HG02610 (cell line): ENCODE measurements around the gene MB21D2.

Source experiments
- ATAC-seq: cut with Tn5 transposase; IDR thresholded peaks from one replicate; pipeline ENCODE4 v1.9.1; 2021; ENCODE audit warnings: mild to moderate bottlenecking, moderate library complexity; ENCODE audit not compliant: unreplicated experiment

MB21D2 gene

GRCh38 chr3:192835818-192836815 lies 81.5 kb downstream of the MB21D2 start:
- ATAC-seq, result no peak

- no peak for ATAC-seq
These were observed 83.2 kb downstream of the MB21D2 start for GRCh38 chr3:192834428-192834827.

GRCh38 chr3:192833177-192833890 lies 84.3 kb downstream of the MB21D2 start:
- no peak for ATAC-seq

DNA sequence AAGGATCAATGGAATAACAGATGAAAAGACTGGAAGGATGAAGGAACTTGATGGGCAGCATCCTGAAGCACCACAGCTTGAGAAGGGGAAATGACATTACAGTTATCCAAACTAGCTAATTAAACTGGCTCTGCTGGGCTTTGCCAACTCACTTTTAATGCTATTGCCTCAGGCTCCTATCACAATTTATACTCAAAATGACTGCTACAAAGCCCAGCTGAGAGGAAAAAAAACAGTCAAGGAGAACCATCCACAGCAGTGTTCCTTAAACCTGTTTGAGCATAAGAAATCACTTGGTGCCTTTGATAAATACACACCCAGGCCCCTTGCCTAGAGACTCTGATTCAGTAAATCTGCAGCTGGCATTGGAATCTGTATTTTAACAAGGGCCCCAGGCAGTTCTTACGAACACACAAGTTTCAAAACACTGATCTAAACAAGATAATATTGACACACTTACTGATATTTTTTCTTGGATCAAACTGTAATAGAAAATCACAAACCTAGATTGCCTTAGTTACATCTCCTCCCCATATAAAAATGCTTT lies 85.8 kb downstream of the MB21D2 start:
- ATAC-seq, result no peak

- ATAC-seq, result peak; percentile 70
These were observed 86.5 kb downstream of the MB21D2 start for GRCh38 chr3:192831111-192831644.

- ATAC-seq, result peak; percentile 48
These were observed 87.2 kb downstream of the MB21D2 start for GRCh38 chr3:192830291-192831110.

- no peak for ATAC-seq
These were observed 89.6 kb downstream of the MB21D2 start for GRCh38 chr3:192827863-192828594.

GRCh38 chr3:192827208-192827607 lies 90.4 kb downstream of the MB21D2 start:
- no peak for ATAC-seq

GRCh38 chr3:192826214-192827006 lies 91.2 kb downstream of the MB21D2 start:
- no peak for ATAC-seq

DNA sequence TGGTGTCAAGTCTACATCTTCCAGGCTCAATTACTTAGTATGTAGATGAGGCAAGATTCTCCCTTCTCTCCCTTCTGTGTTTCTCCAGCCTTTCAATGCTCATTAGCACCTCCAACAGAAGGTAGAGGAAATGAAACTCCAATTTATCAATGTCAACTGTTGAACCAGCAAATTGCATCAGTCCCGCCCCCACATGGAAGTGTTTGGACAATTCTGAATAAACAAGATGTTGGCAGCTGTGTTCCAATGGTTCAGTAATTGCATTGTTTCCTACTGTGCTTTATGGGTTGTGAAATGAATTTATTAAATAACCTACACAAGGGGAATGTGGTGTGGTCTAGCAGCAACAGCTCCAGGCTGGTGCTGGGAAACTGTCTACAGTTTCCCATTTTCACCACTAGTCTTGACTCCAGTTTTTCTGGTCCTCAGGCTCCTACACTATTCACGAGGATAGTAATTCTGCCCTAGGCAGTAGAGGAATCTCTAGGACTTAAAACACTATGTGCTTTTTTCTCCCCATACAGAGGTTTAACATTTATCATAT lies 91.9 kb downstream of the MB21D2 start:
- ATAC-seq, result no peak

DNA sequence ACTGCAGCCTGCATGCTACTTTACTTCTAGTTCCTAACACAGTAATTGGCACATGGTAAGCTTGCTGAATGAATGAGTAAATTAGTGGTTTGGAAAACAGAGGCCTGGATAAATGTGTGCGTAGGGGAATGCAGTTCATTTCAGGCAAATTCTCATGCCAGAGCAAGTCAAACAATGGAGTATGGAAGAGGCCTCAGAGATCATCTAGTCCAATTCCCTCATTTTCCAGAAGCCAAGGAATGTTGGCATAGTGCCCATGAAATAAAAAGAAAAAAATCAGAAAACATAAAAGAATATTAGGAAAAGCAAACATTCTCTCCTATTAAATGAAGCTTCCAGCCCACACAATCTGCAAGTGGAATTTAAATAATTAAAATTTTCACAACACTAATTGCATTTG lies 92.4 kb downstream of the MB21D2 start:
- no peak for ATAC-seq

DNA sequence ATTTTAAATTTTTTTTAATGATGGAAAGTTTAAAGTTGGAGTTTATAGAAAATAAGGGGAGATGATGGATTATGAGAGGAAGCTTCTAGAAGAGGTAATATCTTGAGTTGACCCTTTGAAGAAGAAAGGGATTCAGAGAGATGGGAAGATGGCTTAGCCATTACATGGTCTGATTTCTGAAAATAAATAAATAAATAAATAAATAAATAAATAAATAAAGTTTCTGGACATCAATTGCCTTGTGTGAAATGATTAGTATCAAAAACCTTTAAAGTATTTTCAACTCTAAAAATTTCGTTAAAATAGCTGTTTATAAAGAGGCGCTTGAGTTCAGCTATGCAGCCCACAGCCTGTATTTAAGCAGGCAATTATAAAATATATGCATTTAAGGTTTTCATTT lies 93.3 kb downstream of the MB21D2 start:
- no peak for ATAC-seq

- no peak for ATAC-seq
These were observed 96.5 kb downstream of the MB21D2 start for GRCh38 chr3:192821161-192821560.

DNA sequence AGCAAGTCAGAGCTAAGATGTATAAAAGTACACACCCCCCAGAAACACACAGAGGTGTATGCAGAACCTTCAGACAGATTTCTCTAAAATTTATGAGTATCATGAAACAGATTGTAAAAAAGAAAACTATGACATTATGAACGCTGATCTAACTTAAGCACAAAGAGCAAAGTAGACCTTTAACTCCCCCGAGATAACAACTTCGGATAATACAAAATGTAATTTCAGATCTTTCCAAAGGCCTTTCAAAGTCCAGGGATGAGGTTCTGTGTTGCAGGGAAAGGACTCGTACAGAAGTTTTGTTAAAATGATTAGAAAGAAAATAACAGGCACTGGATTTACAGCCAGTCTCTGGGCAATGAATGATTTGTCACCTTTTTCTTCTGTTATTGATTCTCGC lies 97.5 kb downstream of the MB21D2 start:
- no peak for ATAC-seq

GRCh38 chr3:192819001-192819569 lies 98.6 kb downstream of the MB21D2 start:
- peak; percentile 83 for ATAC-seq

GRCh38 chr3:192818126-192818525 lies 99.5 kb downstream of the MB21D2 start:
- ATAC-seq, result no peak

- ATAC-seq, result no peak
These were observed 100.2 kb downstream of the MB21D2 start for GRCh38 chr3:192817506-192817905.

DNA sequence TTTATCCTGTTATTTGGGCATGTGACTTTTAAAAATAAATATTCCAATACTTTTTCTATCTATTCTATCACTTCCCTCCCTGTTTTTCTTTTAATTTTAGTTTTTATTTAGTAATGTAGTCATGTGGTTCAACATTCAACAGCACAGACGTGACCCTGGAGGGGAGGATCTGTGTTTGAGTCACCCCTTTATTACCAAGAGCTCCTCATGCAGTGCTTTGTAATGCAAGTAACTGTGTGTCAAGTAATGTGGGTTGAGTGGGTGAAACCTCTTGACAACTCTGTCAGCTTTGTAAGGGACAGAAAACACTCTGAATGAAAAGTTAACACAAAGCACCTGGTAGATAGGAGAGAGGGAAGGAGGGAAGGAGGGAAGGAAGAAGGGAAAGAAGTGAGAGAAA lies 100.6 kb downstream of the MB21D2 start:
- ATAC-seq, result peak; percentile 65
